Muscle of leg (tissue), 11 donors: ENCODE results near the gene RTN4. TPM values are rescaled to one million over a fixed set of nuclear protein-coding genes. Genes with fewer than 3 reads are reported as not detected.

Experiments
- DNase-seq: peaks from one replicate; pipeline ENCODE4 v3.0.0; 2013
- H3K27ac ChIP-seq: one replicate; pipeline ENCODE4 v1.5.1; 2013; ENCODE audit warnings: mild to moderate bottlenecking, low read length, control low read depth
- H3K27me3 ChIP-seq: one replicate; pipeline ENCODE4 v1.6.1; 2013; ENCODE audit warnings: low read length; ENCODE audit not compliant: control insufficient read depth, insufficient read depth
- H3K36me3 ChIP-seq: one replicate; pipeline ENCODE4 v1.6.1; 2013; ENCODE audit warnings: low read length; ENCODE audit not compliant: control insufficient read depth, insufficient read depth
- H3K4me1 ChIP-seq: one replicate; pipeline ENCODE4 v1.6.1; 2013; ENCODE audit warnings: low read length; ENCODE audit not compliant: control insufficient read depth, insufficient read depth
- H3K4me3 ChIP-seq: one replicate; pipeline ENCODE4 v1.5.1; 2013; ENCODE audit warnings: low read length, control low read depth
- H3K9me3 ChIP-seq: replicated peaks from 2 replicates; pipeline ENCODE4 v1.6.1; 2013; ENCODE audit warnings: low read depth, low read length; ENCODE audit not compliant: control insufficient read depth
- WGBS: methylation state at CpG from one replicate; pipeline ENCODE4 v1.1.5; 2013; ENCODE audit warnings: missing lambda C conversion rate; ENCODE audit not compliant: insufficient coverage; 5-methylcytosine and 5-hydroxymethylcytosine counted together
- polyA plus RNA-seq, 8 donors: library from polyadenylated mRNA; unstranded; fragments of 120-200 nt; gene quantifications; one replicate each; pipeline versions ENCODE4 v1.2.1 to v1.2.3, GENCODE V29; 2013; ENCODE audit warnings: inconsistent platforms in 1 of 8, low replicate concordance in 1 of 8; ENCODE audit not compliant: insufficient read length in 8 of 8, insufficient read depth in 1 of 8
- total RNA-seq: library from RNA; stranded (reverse); fragments of 120-200 nt; gene quantifications from one replicate; pipeline ENCODE4 v1.2.4, GENCODE V29; 2013

RTN4 gene
- total and polyA plus RNA-seq, 9 donors, result 456 to 781 (median 588) TPM

DNA sequence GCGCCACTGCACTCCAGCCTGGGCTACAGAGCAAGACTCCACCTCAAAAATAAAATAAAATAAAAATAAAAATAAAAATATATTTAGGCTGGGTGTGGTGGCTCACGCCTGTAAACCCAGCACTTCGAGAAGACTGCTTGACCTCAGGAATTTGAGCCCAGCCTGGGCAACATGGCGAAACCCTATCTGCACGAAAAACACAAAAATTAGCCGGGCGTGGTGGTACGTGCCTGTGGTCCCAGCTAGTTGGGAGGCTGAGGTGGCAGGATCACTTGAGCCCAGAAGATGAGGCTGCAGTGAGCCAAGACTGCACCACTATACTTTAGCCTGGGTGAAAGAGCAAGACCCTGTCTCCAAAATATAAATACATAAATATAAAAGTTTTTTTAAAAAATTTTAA, 6.4 kb downstream of the RTN4 start:
- H3K4me1 ChIP-seq, result peaks cover 11% of the 10 kb centered on the region
- WGBS, result 100% methylated on average over 3 of the region's 8 CpGs
- no peaks in the 10 kb centered on the region for H3K9me3 ChIP-seq
- H3K36me3 ChIP-seq, result no peaks in the 10 kb centered on the region
- no peak overlapping the region for H3K4me3 ChIP-seq
- H3K27me3 ChIP-seq, result no peaks in the 10 kb centered on the region
- H3K27ac ChIP-seq, result no peak overlapping the region
- no peak for DNase-seq

DNA sequence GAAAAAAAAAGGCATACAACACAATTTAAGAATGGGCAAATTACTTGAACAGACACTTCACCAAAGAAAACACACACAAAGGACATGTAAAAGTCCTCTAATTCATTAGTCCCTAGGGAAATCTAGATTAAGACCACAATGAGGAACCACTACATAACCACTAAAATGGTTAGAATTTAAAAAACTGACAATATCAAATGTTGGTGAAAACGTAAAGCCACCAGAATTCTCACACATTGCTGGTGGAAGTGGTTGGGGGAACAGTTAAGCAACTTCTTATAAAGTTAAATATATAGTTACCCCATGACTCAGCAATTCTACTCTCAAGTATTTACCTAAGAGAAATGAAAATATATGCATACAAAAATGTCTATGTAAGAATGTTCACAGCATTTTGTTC, 11.8 kb downstream of the RTN4 start:
- Histone ChIP-seq H3K36me3 (no peaks in the 10 kb centered on the region), H3K4me3 (no peak overlapping the region), H3K4me1 (no peaks in the 10 kb centered on the region), H3K9me3 (peaks cover 4% of the 10 kb centered on the region), H3K27ac (no peak overlapping the region), H3K27me3 (no peaks in the 10 kb centered on the region)
- DNase-seq, result no peak
- no CpG with 5 or more reads among the region's 1 CpG for WGBS

DNA sequence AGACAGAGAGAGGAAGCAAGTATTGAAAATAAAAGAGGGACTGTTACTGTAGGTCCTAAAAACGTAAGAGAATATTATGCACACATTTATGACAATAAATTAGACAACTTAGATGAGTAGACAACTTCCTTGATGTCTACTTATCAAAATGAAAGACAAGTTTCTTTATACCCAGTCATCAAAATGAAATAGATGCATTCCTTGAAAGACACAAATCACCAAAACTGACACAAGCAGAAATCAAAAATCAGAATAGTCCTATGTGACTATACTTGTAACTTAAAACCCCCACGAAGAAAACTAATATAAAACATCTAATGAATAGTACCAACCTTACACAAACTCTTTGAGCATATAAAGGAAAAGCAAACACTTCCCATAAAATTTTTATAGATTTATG, 14.5 kb downstream of the RTN4 start:
- peaks cover 6% of the 10 kb centered on the region for H3K4me1 ChIP-seq

DNA sequence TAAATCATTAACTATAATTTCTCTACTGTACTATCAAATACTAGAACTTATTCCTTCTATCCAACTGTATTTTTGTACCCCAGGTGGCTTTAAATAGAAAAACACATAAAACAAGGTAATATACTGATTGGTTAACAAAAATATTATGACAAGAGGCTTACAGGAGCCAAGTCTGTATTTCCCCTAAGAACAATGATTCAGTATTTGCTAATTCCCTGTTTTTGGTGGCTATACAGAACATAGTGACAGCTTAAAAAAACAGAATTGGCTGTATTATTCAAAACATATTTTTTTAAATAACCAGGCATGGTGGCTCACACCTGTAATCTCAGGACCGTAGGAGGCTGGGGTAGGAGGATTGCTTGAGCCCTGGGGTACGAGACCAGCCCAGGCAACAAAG, 16.3 kb downstream of the RTN4 start:
- H3K4me3 ChIP-seq, result no peak overlapping the region
- no peaks in the 10 kb centered on the region for H3K27me3 ChIP-seq
- peaks cover 4% of the 10 kb centered on the region for H3K9me3 ChIP-seq
- DNase-seq, result no peak
- H3K36me3 ChIP-seq, result peaks cover 2% of the 10 kb centered on the region
- WGBS, result no CpG with 5 or more reads among the region's 2 CpGs
- H3K27ac ChIP-seq, result no peak overlapping the region
- peaks cover 6% of the 10 kb centered on the region for H3K4me1 ChIP-seq

More for the DNA sequence above, 14.5 kb downstream of the RTN4 start:
- H3K36me3 ChIP-seq, result no peaks in the 10 kb centered on the region
- H3K4me3 ChIP-seq, result no peak overlapping the region
- peaks cover 4% of the 10 kb centered on the region for H3K9me3 ChIP-seq
- no peak for DNase-seq
- H3K27ac ChIP-seq, result no peak overlapping the region
- no peaks in the 10 kb centered on the region for H3K27me3 ChIP-seq
- no CpG with 5 or more reads among the region's 2 CpGs for WGBS

DNA sequence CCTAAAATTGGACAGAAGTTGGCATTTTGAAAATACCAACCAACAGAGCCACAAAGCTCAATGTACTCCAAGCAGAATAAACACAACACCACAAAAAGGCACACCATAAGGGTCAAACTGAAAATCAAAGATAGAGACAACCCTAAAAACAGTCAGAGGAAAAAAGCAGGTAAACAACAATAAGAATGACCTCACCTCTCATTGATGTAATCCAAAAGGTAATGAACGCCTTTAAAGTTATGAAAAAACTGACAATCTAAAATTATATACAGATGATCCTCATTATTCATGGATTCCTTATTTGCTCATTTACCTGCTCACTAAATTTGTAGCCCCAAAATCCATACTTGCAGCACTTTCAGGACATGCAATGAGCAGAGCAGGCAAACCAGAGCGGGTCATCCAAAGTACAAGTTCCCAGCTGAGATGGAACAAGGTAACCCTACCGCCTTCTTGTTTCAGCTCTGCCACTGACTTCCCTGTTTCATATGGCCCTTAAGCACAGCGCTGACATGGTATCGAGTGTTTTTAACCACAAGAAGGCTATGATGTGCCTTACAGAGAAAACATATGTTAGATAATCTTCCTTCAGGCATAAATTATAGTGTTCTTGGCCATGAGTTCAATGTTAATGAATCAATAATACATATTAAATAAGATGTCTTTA, 17.0 kb downstream of the RTN4 start:
- H3K27ac ChIP-seq, result no peak overlapping the region
- peaks cover 6% of the 10 kb centered on the region for H3K4me1 ChIP-seq
- no peak overlapping the region for H3K4me3 ChIP-seq
- H3K36me3 ChIP-seq, result peaks cover 2% of the 10 kb centered on the region
- 91% methylated on average over 1 of the region's 5 CpGs for WGBS
- H3K27me3 ChIP-seq, result no peaks in the 10 kb centered on the region
- peaks cover 4% of the 10 kb centered on the region for H3K9me3 ChIP-seq
- DNase-seq, result peak; percentile 25

DNA sequence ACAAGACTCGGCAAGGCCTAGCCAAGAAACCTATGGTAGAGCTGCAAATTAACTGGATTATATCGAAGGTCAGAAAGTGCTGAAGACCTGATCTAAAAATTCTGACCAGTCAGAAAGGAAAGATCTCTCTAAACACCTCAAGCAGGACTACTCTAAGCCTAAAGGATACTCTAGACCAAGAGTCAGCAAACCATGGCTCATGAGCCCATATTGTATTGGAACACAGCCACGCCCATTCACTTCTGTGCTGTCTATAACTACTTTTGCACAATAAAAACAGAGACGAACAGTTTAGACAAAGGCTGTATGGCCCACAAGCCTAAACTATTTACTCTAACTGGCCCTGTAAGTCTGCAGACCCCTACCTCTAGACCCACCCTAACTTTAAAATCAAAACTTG, 18.7 kb downstream of the RTN4 start:
- Histone ChIP-seq H3K36me3 (peaks cover 2% of the 10 kb centered on the region), H3K27ac (no peak overlapping the region), H3K9me3 (peaks cover 2% of the 10 kb centered on the region), H3K4me1 (peaks cover 6% of the 10 kb centered on the region), H3K4me3 (no peak overlapping the region), H3K27me3 (no peaks in the 10 kb centered on the region)
- WGBS, result 80% methylated on average over 4 of the region's 4 CpGs
- DNase-seq, result no peak

DNA sequence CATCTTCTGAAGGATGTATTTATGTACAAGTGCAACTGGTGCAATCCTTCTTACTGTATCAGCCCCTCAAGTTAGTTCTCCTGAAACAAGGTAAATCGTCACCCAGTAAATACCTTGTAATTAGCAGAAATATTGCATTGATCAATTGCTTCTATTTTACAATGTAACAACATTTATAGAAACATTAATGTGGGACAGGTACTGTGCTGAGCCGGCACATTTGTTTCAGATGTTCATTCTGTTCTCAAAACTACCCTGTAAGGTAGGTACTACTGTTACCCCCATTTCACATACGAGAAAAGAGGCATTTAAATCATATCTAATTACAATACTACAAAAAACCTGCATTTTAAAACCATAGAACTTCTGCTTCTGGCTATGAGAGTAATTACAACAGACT, 19.5 kb downstream of the RTN4 start:
- no peak overlapping the region for H3K4me3 ChIP-seq
- H3K36me3 ChIP-seq, result peaks cover 5% of the 10 kb centered on the region
- DNase-seq, result no peak
- H3K9me3 ChIP-seq, result no peaks in the 10 kb centered on the region
- no CpG with 5 or more reads among the region's 3 CpGs for WGBS
- H3K4me1 ChIP-seq, result peaks cover 6% of the 10 kb centered on the region
- H3K27me3 ChIP-seq, result no peaks in the 10 kb centered on the region
- H3K27ac ChIP-seq, result no peak overlapping the region

- H3K4me3 ChIP-seq, result no peak overlapping the region
- H3K27ac ChIP-seq, result no peak overlapping the region
- H3K36me3 ChIP-seq, result peaks cover 5% of the 10 kb centered on the region
- whole genome bisulfite sequencing, result no CpG with 5 or more reads among the region's 1 CpG
- no peaks in the 10 kb centered on the region for H3K27me3 ChIP-seq
- DNase-seq, result no peak
- H3K4me1 ChIP-seq, result peaks cover 6% of the 10 kb centered on the region
- no peaks in the 10 kb centered on the region for H3K9me3 ChIP-seq
These were observed 21.2 kb downstream of the RTN4 start for GRCh38 chr2:55029098-55029497.

DNA sequence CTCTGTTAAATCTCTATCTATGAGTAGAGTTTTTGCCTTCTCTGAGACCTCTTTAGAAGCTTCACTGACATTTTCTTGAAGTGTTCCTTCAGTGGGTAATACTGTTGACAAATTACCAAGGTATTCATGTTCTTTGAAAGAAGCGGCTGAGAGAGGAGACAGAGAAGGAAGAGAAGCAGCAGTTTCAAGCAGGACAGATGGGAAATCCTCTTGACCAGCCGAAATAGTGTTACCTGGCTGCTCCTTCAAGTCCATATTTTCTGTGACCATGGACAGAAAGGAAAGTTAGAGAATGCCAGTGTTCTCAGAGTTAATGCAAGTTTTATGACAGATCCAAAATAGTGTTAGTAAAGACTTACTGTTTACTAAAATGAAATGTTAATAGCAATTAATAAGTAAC, 23.0 kb downstream of the RTN4 start:
- DNase-seq, result no peak
- H3K27me3 ChIP-seq, result no peaks in the 10 kb centered on the region
- H3K4me3 ChIP-seq, result no peak overlapping the region
- peaks cover 3% of the 10 kb centered on the region for H3K4me1 ChIP-seq
- peaks cover 5% of the 10 kb centered on the region for H3K36me3 ChIP-seq
- no peaks in the 10 kb centered on the region for H3K9me3 ChIP-seq
- WGBS, result 69% methylated on average over 2 of the region's 2 CpGs
- no peak overlapping the region for H3K27ac ChIP-seq

DNA sequence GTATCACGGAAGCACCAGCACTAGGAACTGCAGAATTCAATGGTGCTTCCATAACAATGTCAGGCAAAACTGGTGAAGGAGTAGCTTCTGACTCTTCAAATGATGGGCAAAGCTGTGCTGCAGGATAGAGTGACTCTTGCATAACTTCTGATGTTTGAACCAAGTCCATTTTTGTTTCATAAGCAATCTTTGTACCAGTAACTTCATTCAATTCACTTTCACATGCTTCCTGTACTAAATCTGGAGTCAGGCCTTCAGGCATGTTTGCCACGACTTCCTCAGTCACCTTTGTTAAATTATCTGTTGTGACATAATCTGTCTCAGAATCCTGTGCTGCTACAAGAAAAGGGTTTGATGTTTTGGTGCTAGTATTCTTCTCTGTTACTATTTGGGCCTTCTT, 24.0 kb downstream of the RTN4 start:
- 92% methylated on average over 1 of the region's 2 CpGs for WGBS
- H3K4me1 ChIP-seq, result peaks cover 2% of the 10 kb centered on the region
- peaks cover 7% of the 10 kb centered on the region for H3K36me3 ChIP-seq
- no peaks in the 10 kb centered on the region for H3K9me3 ChIP-seq
- DNase-seq, result no peak
- H3K27me3 ChIP-seq, result no peaks in the 10 kb centered on the region
- no peak overlapping the region for H3K27ac ChIP-seq
- no peak overlapping the region for H3K4me3 ChIP-seq

DNA sequence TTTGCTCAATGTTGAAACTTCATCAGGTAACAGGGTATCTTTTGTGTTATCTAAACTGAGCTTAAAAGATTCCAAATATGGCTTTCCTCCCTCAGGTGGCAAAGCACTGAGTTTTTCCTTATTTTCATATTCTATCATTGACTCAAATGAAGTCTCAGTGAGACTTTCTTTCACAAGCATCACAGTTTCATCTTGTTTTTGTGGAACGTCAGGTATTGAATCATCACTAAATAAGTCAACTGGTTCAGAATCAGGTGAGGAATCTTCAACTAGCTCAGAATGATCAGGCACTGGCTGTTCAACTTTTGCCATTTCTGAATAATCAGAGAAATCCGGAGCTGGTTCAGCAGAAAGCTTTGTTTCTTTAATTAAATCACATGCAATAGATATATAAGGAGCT, 24.6 kb downstream of the RTN4 start:
- peaks cover 8% of the 10 kb centered on the region for H3K36me3 ChIP-seq
- no peaks in the 10 kb centered on the region for H3K4me1 ChIP-seq
- H3K27me3 ChIP-seq, result no peaks in the 10 kb centered on the region
- no CpG with 5 or more reads among the region's 2 CpGs for WGBS
- H3K27ac ChIP-seq, result no peak overlapping the region
- no peaks in the 10 kb centered on the region for H3K9me3 ChIP-seq
- DNase-seq, result no peak
- no peak overlapping the region for H3K4me3 ChIP-seq
